PC-3 (cell line): ENCODE results near the gene IFT20. TPM values are rescaled to one million over a fixed set of nuclear protein-coding genes. Genes with fewer than 3 reads are reported as not detected.

Experiments
- ATAC-seq: fragments of 200-7000 bp; cut with Tn5 transposase; 2 replicates; pipeline ENCODE4 v1.9.1; 2020; ENCODE audit warnings: mild to moderate bottlenecking, moderate library complexity
- BruUV-seq: library from RNA; stranded (reverse); fragments of 400-500 nt; replicated peaks from 2 replicates; lab custom pipeline; 2021; lab: Mats Ljungman, UMichigan
- CTCF ChIA-PET: fragments of 300-600 bp; sonication (Branson Sonifier 250); formaldehyde crosslinking; loops from one replicate; lab custom pipeline; 2022; ENCODE audit warnings: antibody characterized with exemption; lab: Charles Lee
- POLR2A ChIA-PET: fragments of 300-600 bp; sonication (Branson Sonifier 250); formaldehyde crosslinking; loops from one replicate; lab custom pipeline; 2022; ENCODE audit warnings: antibody characterized with exemption; ENCODE audit not compliant: unreplicated experiment; lab: Charles Lee
- DNase-seq: peaks from one replicate; pipeline ENCODE4 v3.0.0-alpha.2; 2015
- H2AFZ ChIP-seq: fragments of 300-600 bp; sonication (generic); 2 replicates; pipeline ENCODE4 v1.6.0; 2016; ENCODE audit warnings: antibody characterized with exemption, low read length
- H3F3A ChIP-seq: fragments of 300-600 bp; sonication (generic); one replicate; pipeline ENCODE4 v1.6.0; 2017; ENCODE audit warnings: antibody characterized with exemption, low read length, control low read depth, mild to moderate bottlenecking; ENCODE audit not compliant: unreplicated experiment
- H3K27ac ChIP-seq: fragments of 300-600 bp; sonication (generic); 2 replicates; pipeline ENCODE4 v1.5.1; 2016; ENCODE audit warnings: mild to moderate bottlenecking, low read length
- H3K27me3 ChIP-seq: fragments of 300-600 bp; sonication (generic); 2 replicates; pipeline ENCODE4 v1.6.1; 2016; ENCODE audit warnings: low read length, mixed read lengths
- H3K36me3 ChIP-seq: fragments of 300-600 bp; sonication (generic); 2 replicates; pipeline ENCODE4 v1.6.1; 2016; ENCODE audit warnings: low read depth, mixed run types, low read length, mixed read lengths
- H3K4me1 ChIP-seq: fragments of 300-600 bp; sonication (generic); 2 replicates; pipeline ENCODE4 v1.5.1; 2016; ENCODE audit warnings: low read length; ENCODE audit not compliant: insufficient read depth
- H3K4me2 ChIP-seq: fragments of 300-600 bp; sonication (generic); 2 replicates; pipeline ENCODE4 v1.6.0; 2016; ENCODE audit warnings: low read length
- H3K4me3 ChIP-seq: fragments of 300-600 bp; sonication (generic); 2 replicates; pipeline ENCODE4 v1.5.1; 2016; ENCODE audit warnings: mild to moderate bottlenecking, low read length, mixed read lengths
- H3K79me2 ChIP-seq: fragments of 300-600 bp; sonication (generic); 2 replicates; pipeline ENCODE4 v1.6.1; 2017; ENCODE audit warnings: low read length, mixed read lengths
- H3K9ac ChIP-seq: fragments of 300-600 bp; sonication (generic); 2 replicates; pipeline ENCODE4 v1.6.0; 2016; ENCODE audit warnings: mild to moderate bottlenecking, low read length
- H3K9me2 ChIP-seq: fragments of 300-600 bp; sonication (generic); replicated peaks from 2 replicates; pipeline ENCODE4 v1.6.1; 2016; ENCODE audit warnings: mixed run types, low read length, mixed read lengths
- H3K9me3 ChIP-seq: fragments of 300-600 bp; sonication (generic); 2 replicates; pipeline ENCODE4 v1.6.1; 2016; ENCODE audit warnings: low read length, mixed read lengths
- H4K20me1 ChIP-seq: fragments of 300-600 bp; sonication (generic); 2 replicates; pipeline ENCODE4 v1.6.1; 2016; ENCODE audit warnings: low read length, mixed read lengths
- CTCF ChIP-seq: fragments of 300-600 bp; sonication (generic); conservative IDR thresholded peaks from 2 replicates; pipeline ENCODE4 v1.5.1; 2017; ENCODE audit warnings: antibody characterized with exemption, low read depth, mild to moderate bottlenecking, low read length
- EZH2 ChIP-seq: fragments of 300-600 bp; sonication (generic); IDR thresholded peaks from one replicate; pipeline ENCODE4 v1.6.1; 2017; ENCODE audit warnings: antibody characterized with exemption, mild to moderate bottlenecking, low read length; ENCODE audit not compliant: unreplicated experiment
- EZH2phosphoT487 ChIP-seq: fragments of 300-600 bp; sonication (generic); IDR thresholded peaks from 2 replicates; pipeline ENCODE4 v1.6.1; 2018; ENCODE audit warnings: mild to moderate bottlenecking, antibody characterized with exemption, low read length, borderline replicate concordance
- intact Hi-C: fragments of 100-400 bp; cut with micrococcal nuclease; formaldehyde crosslinking; loops from 2 replicates; pipeline ENCODE4 v1.9.0; 2023
- total RNA-seq: library from RNA; depleted of rRNA; stranded (reverse); fragments of >200 nt; gene quantifications from 2 replicates; pipeline ENCODE4 v1.2.3, GENCODE V29; 2014

IFT20 gene
- total RNA-seq, 1 experiment from 2014 or later = 23.1 TPM

- TF ChIP-seq EZH2phosphoT487 = no peak
- TF ChIP-seq CTCF = no peak
- no peak for TF ChIP-seq EZH2
- no peak for ATAC-seq
- no TSS peak for BruUV-seq
Measured at GRCh38 chr17:28343491-28343932, 8.2 kb upstream of the IFT20 start.

GRCh38 chr17:28342313-28342712 is 7.0 kb upstream of the IFT20 start:
- Histone ChIP-seq H3K4me1 (peaks cover 26% of the 10 kb centered on the region), H4K20me1 (no peaks in the 10 kb centered on the region), H3K9me2 (no peaks in the 10 kb centered on the region), H3K4me2 (no peak overlapping the region), H3K4me3 (no peak overlapping the region), H3K9ac (no peak overlapping the region), H3K27me3 (no peaks in the 10 kb centered on the region), H3K79me2 (peaks cover 21% of the 10 kb centered on the region), H3K27ac (no peak overlapping the region), H3K9me3 (no peaks in the 10 kb centered on the region), H3K36me3 (peaks cover 10% of the 10 kb centered on the region; the same call in 1 of the 2 replicates), H3F3A (peaks cover 6% of the 10 kb centered on the region), H2AFZ (no peak overlapping the region)
- intact Hi-C loops = no loop called here
- CTCF ChIA-PET = no interaction called here
- no TSS peak for BruUV-seq
- ATAC-seq (no peak), DNase-seq (no peak)
- POLR2A ChIA-PET = no interaction called here
- TF ChIP-seq EZH2phosphoT487 (no peak), EZH2 (no peak), CTCF (no peak)

More at GRCh38 chr17:28343491-28343932, 8.2 kb upstream of the IFT20 start:
- Histone ChIP-seq H2AFZ (no peak overlapping the region), H3K9ac (no peak overlapping the region), H3K27me3 (no peaks in the 10 kb centered on the region), H4K20me1 (no peaks in the 10 kb centered on the region), H3K4me1 (peaks cover 28% of the 10 kb centered on the region), H3F3A (peaks cover 6% of the 10 kb centered on the region), H3K4me2 (no peak overlapping the region), H3K27ac (no peak overlapping the region), H3K4me3 (no peak overlapping the region), H3K9me2 (no peaks in the 10 kb centered on the region), H3K36me3 (peaks cover 10% of the 10 kb centered on the region; the same call in 1 of the 2 replicates), H3K79me2 (peaks cover 9% of the 10 kb centered on the region), H3K9me3 (no peaks in the 10 kb centered on the region)
- ChIA-PET POLR2A (no interaction called here), CTCF (no interaction called here)
- DNase-seq = no peak
- intact Hi-C loops = no loop called here

- Histone ChIP-seq H3K79me2 (peaks cover 29% of the 10 kb centered on the region), H3F3A (peaks cover 1% of the 10 kb centered on the region), H3K9me2 (no peaks in the 10 kb centered on the region), H3K4me2 (no peak overlapping the region), H3K4me3 (no peak overlapping the region), H3K4me1 (peaks cover 27% of the 10 kb centered on the region), H3K27ac (no peak overlapping the region), H4K20me1 (0 out of 2 replicates have a peak, but pooled peaks cover 6% of the 10 kb centered on the region), H3K36me3 (peaks cover 10% of the 10 kb centered on the region; the same call in 1 of the 2 replicates), H2AFZ (no peak overlapping the region), H3K9me3 (no peaks in the 10 kb centered on the region), H3K9ac (no peak overlapping the region), H3K27me3 (no peaks in the 10 kb centered on the region)
- DNase-seq (no peak), ATAC-seq (no peak)
- POLR2A ChIA-PET = no interaction called here
- no TSS peak for BruUV-seq
- intact Hi-C loops = no loop called here
- no peak for TF ChIP-seq CTCF
- no peak for TF ChIP-seq EZH2
- TF ChIP-seq EZH2phosphoT487 = no peak
- CTCF ChIA-PET = no interaction called here
Measured at GRCh38 chr17:28341516-28341915, 6.2 kb upstream of the IFT20 start.
